Kidney tubule cell (primary cell): ENCODE measurements around the gene GNB3.
"Not testable (repeated sequence)": the region's sequence is repeated elsewhere in the genome, so short reads cannot be mapped to it uniquely, and the experiment has no call there.

ENCODE experiments used
- DNase-seq: peaks from one replicate; pipeline ENCODE4 v3.0.0-alpha.2; 2018; ENCODE audit warnings: low spot score

Gene GNB3

GRCh38 chr12:6860942-6861341 is 20.2 kb downstream of the GNB3 start:
- DNase-seq, result no peak

- no peak for DNase-seq
These were observed 20.7 kb downstream of the GNB3 start for GRCh38 chr12:6861391-6861790.

- DNase-seq, result no peak
These were observed 22.3 kb downstream of the GNB3 start for GRCh38 chr12:6863033-6863432.

DNA sequence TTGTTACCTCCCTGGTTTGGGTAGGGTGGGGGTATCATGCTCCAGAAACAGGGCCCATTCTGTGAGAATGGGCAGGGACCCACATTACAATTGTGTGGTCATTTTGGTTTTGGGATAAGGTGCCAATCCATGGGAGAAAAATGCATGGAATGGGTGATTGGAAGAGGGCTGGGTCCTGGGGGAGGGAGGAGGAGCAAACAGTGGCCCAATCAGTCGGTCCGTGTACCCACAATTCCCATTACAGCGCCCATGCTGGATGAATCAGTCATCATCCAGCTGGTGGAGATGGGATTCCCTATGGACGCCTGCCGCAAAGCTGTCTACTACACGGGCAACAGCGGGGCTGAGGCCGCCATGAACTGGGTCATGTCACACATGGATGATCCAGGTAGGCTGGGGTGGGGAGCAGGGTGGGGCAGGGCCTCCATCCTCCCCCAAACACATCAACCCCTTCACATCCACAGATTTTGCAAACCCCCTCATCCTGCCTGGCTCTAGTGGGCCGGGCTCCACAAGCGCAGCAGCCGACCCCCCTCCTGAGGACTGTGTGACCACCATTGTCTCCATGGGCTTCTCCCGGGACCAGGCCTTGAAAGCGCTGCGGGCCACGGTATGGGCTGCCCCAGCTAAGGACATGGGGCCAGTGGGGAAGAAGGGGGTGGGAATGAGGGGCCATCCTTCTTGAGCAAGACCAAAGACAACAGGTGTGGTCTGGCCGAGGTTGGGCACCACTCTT is 23.0 kb downstream of the GNB3 start:
- DNase-seq, result no peak

DNA sequence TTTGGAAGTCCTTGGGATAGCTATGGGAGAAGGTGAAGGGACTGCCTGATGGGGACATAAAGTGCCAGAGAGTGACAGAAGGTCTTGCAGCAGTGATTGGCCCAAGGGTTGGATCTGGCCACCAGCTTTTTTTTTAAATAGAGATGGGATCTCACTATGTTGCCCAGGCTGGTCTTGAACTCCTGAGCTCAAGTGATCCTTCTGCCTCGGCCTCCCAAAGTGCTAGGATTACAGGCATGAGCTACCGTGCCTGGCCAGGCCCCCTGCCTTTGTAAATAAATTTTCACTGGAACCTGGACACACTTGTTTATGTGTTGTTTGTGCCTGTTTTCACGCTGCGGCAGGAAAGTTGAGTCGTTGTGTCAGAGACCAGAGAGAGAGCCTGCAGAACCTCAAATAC is 24.6 kb downstream of the GNB3 start:
- not testable (repeated sequence) for DNase-seq

GRCh38 chr12:6866163-6866919 is 25.6 kb downstream of the GNB3 start:
- DNase-seq, result no peak

- DNase-seq, result no peak
These were observed 26.2 kb downstream of the GNB3 start for GRCh38 chr12:6866920-6867412.

DNA sequence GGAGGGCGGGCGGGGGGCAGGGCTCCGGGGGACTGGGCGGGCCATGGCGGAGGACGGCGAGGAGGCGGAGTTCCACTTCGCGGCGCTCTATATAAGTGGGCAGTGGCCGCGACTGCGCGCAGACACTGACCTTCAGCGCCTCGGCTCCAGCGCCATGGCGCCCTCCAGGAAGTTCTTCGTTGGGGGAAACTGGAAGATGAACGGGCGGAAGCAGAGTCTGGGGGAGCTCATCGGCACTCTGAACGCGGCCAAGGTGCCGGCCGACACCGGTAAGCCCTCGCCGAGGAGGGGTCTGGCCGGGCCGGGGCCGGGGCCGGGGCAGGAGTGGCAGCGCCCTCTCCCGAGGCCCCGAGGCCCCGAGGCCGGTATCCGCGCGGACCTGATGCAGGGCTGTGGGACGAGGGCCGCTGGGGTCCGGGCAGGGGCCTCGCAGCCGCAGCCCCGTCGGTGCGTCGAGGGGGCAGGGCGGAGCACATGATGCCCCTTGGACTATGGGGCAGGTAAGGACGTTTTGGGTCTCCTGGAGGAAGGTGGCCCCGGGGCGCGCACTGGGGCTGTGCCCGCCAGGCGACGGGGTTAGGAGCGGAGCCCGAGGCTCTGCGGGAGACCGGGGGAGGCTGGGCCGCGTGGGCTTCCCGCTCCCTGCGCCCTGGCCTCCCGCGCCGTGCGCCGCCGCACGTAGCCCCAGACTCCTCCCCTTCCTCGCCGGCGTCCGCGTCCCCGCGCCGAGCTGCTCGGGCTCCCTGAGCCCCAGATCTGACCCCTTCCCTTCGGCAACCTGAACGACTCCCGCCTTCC is 26.9 kb downstream of the GNB3 start, which contains the start of gene TPI1:
TSS of gene TPI1 (plus strand) at position 119 of the 798 bp plus-strand sequence. CDS start at position 155, 36 bp downstream.
- peak; percentile 88 for DNase-seq

GRCh38 chr12:6868211-6869048 is 27.7 kb downstream of the GNB3 start:
- no peak for DNase-seq

DNA sequence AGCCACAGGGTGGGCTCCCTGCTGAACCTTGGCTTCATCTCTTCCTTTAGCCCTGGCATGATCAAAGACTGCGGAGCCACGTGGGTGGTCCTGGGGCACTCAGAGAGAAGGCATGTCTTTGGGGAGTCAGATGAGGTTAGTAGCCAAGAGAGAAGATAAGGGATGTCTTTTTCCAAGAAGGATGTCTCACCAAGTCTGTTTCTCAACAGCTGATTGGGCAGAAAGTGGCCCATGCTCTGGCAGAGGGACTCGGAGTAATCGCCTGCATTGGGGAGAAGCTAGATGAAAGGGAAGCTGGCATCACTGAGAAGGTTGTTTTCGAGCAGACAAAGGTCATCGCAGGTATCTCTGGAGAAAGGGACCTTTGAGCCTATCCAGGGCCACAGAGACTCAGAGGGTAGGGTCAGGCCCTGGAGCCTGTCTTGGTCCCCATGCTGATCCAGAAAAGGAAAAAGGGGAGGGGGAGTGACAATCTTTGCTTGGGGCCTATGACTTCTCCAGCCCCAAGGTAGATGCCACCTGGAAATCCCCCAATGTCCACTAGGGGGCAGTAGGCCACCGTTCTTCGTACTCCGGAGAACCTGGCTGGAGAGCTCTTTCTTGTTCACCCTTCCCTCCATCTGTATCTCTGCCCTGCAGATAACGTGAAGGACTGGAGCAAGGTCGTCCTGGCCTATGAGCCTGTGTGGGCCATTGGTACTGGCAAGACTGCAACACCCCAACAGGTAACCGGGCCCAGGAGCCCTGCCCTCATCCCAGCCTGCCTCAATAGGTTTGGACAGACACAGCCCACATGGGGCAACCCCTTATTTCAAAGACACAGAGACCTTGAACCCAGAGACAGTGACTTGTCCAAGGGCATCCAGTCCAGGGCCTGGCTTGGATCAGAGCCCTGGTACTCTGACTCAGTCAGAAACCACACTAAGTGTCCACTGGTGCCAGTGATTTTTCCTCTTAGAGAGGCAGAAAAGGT is 28.6 kb downstream of the GNB3 start:
- DNase-seq, result peak; percentile 84

DNA sequence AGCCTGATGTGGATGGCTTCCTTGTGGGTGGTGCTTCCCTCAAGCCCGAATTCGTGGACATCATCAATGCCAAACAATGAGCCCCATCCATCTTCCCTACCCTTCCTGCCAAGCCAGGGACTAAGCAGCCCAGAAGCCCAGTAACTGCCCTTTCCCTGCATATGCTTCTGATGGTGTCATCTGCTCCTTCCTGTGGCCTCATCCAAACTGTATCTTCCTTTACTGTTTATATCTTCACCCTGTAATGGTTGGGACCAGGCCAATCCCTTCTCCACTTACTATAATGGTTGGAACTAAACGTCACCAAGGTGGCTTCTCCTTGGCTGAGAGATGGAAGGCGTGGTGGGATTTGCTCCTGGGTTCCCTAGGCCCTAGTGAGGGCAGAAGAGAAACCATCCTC is 29.6 kb downstream of the GNB3 start:
- not testable (repeated sequence) for DNase-seq

DNA sequence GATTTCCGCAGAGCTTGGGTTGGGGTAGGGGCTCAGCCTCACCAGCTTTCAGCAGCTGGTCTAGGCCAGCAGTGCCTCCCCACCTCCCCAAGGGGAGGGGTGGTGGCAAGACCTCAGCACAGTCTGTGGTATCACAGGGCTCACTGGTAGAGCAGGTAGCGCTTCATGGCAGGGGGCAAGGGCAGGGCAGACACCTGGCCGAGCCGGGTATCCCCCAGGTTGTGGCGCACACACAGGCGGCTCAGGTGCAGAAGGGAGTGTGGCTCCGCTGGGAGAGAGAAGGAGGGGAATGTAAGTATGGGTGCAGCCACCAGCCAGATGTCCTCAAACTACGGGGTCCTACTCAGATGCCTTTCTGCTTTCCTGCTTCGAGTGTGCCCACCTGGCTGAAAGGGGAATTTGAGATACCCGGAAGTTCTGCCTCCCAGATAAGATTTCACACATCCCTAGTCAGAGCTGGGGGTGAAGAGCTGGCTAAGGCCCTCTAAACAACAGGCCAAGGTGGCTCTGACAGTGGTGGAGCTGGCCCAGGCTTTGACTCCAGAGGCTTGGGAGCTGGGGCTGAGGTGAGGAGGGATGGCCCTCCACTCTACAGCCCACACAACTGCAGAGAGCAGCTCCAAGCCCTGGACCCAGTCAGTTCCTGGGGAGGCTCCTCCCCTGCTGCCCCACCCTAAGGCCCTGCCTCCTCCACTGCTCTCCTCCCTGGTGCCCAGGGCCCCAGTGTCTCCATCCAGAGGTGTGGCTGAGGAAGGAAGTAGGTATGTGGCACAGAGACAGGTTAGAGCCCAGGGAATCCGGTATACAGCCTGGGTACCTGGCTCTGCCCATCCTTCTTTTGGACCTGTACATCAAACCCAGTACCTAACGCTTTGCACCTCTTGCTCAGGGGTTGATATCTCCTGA is 30.6 kb downstream of the GNB3 start:
- DNase-seq, result peak; percentile 82

DNA sequence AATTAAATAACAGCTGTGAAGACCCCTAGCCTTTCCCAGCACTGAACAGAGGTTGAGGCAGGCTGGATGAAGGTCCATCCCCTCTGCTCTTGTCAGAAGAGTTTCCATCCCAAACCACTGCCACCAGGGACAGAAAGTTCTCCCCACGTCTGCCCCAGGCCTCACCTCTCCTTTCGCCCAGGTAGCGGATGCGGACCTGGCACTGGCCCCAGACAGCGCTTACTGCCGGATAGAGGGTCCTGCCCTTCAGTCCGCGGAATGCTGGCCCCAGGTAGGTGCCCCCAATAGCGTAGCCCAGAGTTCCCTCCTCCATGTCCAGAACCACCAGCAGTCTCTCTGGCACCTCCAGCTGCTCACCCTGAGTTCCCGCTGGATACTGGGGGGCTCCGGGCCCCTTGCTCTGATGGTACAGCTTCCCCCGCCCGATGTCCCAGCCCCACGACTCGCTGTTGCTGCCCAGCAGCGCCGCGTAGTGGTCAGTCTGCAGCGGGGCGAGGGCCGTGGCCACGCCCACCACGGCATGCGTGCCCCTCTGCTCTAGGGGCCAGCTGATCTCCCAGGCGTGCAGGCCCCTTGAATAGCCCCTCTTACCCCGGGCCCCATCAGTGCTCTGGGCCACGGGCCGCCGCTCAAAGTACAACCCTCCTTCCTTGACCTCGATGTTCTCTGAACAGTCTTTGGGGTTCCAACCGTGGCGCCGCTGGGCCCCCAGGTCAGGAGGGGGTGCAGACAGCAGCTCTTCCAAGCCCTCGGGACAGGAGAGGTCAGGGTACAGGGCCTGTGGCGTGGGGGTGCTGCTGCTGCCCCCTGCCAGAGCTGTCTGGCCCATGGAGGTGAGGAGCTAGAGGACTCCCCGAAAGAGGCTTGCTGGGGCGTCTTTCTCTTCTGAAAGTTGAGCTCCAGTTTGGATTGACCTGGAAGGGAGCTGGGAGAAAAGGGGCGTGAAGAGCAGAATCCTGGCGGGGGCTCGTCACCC is 31.6 kb downstream of the GNB3 start:
- DNase-seq, result peak; percentile 81

DNA sequence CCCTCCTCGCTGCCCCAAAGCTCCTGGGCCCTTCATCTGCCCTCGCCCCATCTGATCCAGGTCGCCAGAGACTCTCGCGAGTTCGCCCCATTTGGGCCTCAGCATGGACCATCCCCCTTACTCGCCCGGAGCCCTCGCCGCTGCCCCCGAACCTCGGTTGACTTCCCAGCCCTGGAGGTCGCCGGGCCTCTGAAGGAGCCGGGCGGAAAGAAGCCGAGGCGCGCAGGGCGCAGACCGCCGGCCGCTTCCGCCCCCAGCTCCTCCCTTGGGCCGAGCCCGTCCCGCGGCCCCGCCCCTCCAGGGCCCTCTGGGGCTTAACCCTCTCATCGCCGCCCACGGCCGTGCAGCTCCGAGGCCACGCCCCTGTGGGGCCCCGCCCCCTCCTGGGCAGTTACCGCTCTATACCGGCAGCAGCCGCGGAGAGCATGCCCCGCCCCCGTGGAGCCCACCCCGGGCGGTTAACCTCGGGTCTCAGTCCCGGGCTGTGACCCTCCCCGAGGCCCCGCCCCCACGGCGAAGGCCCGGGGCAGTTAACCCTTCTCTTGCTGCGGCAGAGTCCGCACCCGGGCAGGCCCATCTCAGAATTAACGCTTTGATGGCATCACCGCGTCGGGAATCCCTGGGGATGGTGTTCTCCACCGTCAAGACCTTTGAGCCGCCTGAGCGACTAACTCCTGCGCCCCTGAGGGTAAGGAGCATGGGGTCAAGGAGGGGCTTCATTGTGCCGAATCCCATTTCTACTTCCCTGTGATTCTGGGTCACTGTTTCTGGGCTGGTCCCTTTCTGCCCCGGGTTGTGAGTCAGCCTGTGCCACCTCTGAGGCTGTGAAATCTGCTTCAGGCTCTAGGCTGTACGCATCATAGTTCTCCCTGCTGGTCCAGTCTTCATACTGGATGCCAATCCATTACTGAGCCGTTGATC is 32.6 kb downstream of the GNB3 start, which contains the start of gene SPSB2:
TSS of gene SPSB2 (minus strand) at position 210 of the 921 bp plus-strand sequence. CDS start 402 bp downstream, outside the sequence.
- DNase-seq, result peak; percentile 97

GRCh38 chr12:6874015-6874368 is 33.3 kb downstream of the GNB3 start:
- DNase-seq, result not testable (repeated sequence)

GRCh38 chr12:6879824-6880223 is 39.1 kb downstream of the GNB3 start:
- DNase-seq, result not testable (repeated sequence)

DNA sequence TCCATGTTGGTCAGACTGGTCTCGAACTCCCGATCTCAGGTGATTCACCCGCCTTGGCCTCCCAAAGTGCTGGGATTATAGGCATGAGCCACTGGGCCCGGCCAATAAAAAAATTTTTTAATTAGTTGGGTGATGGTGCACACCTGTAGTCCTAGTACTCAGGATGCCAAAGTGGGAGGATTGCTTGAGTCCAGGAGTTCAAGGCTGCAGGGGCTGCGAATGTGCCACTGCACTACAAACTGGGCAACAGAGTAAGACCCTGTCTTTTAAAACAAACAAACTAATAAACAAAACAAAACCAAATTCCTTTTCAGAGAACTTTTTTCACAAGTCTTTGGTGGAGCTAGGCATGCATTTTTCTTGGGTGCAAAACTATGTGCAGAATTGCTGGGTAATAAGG is 42.5 kb downstream of the GNB3 start:
- DNase-seq, result no peak
